OCI-LY7 (cell line): ENCODE data around the gene TIGD2. TPM values are rescaled to one million over a fixed set of nuclear protein-coding genes. Genes with fewer than 3 reads are reported as not detected.

ENCODE experiments used
- BruUV-seq: library from RNA; stranded (reverse); fragments of 400-500 nt; replicated peaks from 2 replicates; lab custom pipeline; 2021; lab: Mats Ljungman, UMichigan
- CTCF ChIA-PET: fragments of 300-600 bp; sonication (Branson Sonifier 250); formaldehyde crosslinking; loops from one replicate; lab custom pipeline; 2022; ENCODE audit warnings: antibody characterized with exemption; ENCODE audit not compliant: unreplicated experiment; lab: Charles Lee
- POLR2A ChIA-PET: fragments of 300-600 bp; sonication (Branson Sonifier 250); formaldehyde crosslinking; loops from one replicate; lab custom pipeline; 2022; ENCODE audit warnings: antibody characterized with exemption; lab: Charles Lee
- DNase-seq: peaks from one replicate; pipeline ENCODE4 v3.0.0-alpha.2; 2015; ENCODE audit warnings: low spot score
- H2AFZ ChIP-seq: fragments of 200-600 bp; sonication (generic), shearing (Covaris generic); 2 replicates; pipeline ENCODE4 v1.6.1; 2014; ENCODE audit warnings: mild to moderate bottlenecking, antibody characterized with exemption, low read length, moderate library complexity
- H3K27ac ChIP-seq: fragments of 200-600 bp; sonication (generic); 2 replicates; pipeline ENCODE4 v1.5.1; 2014; ENCODE audit warnings: mixed run types, low read depth, mild to moderate bottlenecking, moderate library complexity, low read length, inconsistent platforms; ENCODE audit not compliant: poor library complexity, severe bottlenecking
- H3K36me3 ChIP-seq: fragments of 200-600 bp; sonication (generic); 2 replicates; pipeline ENCODE4 v1.6.1; 2014; ENCODE audit warnings: mild to moderate bottlenecking, antibody characterized with exemption, low read length, moderate library complexity, mixed read lengths; ENCODE audit not compliant: insufficient read depth
- H3K4me1 ChIP-seq: fragments of 200-600 bp; sonication (generic); 2 replicates; pipeline ENCODE4 v1.5.1; 2014; ENCODE audit warnings: mild to moderate bottlenecking, low read length; ENCODE audit not compliant: insufficient read depth, poor library complexity, severe bottlenecking
- H3K4me2 ChIP-seq: fragments of 200-600 bp; sonication (generic); 2 replicates; pipeline ENCODE4 v1.6.1; 2014; ENCODE audit warnings: mild to moderate bottlenecking, low read length
- H3K4me3 ChIP-seq: fragments of 200-600 bp; sonication (generic); 2 replicates; pipeline ENCODE4 v1.5.1; 2014; ENCODE audit warnings: mild to moderate bottlenecking, low read depth, low read length; ENCODE audit not compliant: poor library complexity, severe bottlenecking
- H3K79me2 ChIP-seq: fragments of 200-600 bp; sonication (generic); 2 replicates; pipeline ENCODE4 v1.6.1; 2016; ENCODE audit warnings: low read depth, mild to moderate bottlenecking, low read length, moderate library complexity, mixed read lengths; ENCODE audit not compliant: insufficient read depth
- H3K9me2 ChIP-seq: fragments of 200-600 bp; sonication (generic); 2 replicates; pipeline ENCODE4 v1.6.1; 2016; ENCODE audit warnings: mild to moderate bottlenecking, low read length, mixed read lengths; ENCODE audit not compliant: insufficient read depth
- H3K9me3 ChIP-seq: fragments of 200-600 bp; sonication (generic); 2 replicates; pipeline ENCODE4 v1.6.1; 2014; ENCODE audit warnings: mild to moderate bottlenecking, mixed run types, low read length, mixed read lengths
- H4K20me1 ChIP-seq: fragments of 200-600 bp; sonication (generic); 2 replicates; pipeline ENCODE4 v1.6.1; 2014; ENCODE audit warnings: mild to moderate bottlenecking, antibody characterized with exemption, low read length, moderate library complexity, mixed read lengths; ENCODE audit not compliant: insufficient read depth
- EZH2phosphoT487 ChIP-seq: fragments of 200-600 bp; sonication (generic); IDR thresholded peaks from 2 replicates; pipeline ENCODE4 v1.6.1; 2018; ENCODE audit warnings: low read depth, borderline replicate concordance, mild to moderate bottlenecking, mixed run types, antibody characterized with exemption, low read length, moderate library complexity, mixed read lengths
- intact Hi-C: fragments of 100-400 bp; cut with micrococcal nuclease; formaldehyde crosslinking; loops from one replicate; pipeline ENCODE4 v1.10.0; 2022; ENCODE audit not compliant: unreplicated experiment
- total RNA-seq, 2 experiments: library from RNA; depleted of rRNA in 1 of 2; stranded (reverse); fragments of >200 nt in 1 of 2; shearing (Covaris generic) in 1 of 2; gene quantifications; 2 replicates each; pipeline ENCODE4 v1.2.3, GENCODE V29; 2014 to 2022
- TF ChIP-seq, protein P1 (sequence below): fragments of 200-600 bp; sonication (generic); conservative IDR thresholded peaks from 2 replicates; pipeline ENCODE4 v1.5.1; 2014; ENCODE audit warnings: mild to moderate bottlenecking, antibody characterized with exemption, low read length, moderate library complexity, mixed read lengths

TIGD2 gene
- total RNA-seq, 2 experiments from 2014 or later, result 6.3 to 10.0 TPM

GRCh38 chr4:89162496-89162895 is 51.2 kb downstream of the TIGD2 start:
- intact Hi-C loops, result no loop called here
- BruUV-seq, result no TSS peak
- Histone ChIP-seq H3K9me2 (no peaks in the 10 kb centered on the region), H2AFZ (no peak overlapping the region), H3K9me3 (no peaks in the 10 kb centered on the region), H3K4me3 (no peak overlapping the region), H3K36me3 (no peaks in the 10 kb centered on the region), H3K27ac (no peak overlapping the region), H4K20me1 (no peaks in the 10 kb centered on the region), H3K4me1 (no peaks in the 10 kb centered on the region), H3K79me2 (no peaks in the 10 kb centered on the region), H3K4me2 (no peak overlapping the region)
- TF ChIP-seq EZH2phosphoT487, result no peak
- TF ChIP-seq, protein P1, sequence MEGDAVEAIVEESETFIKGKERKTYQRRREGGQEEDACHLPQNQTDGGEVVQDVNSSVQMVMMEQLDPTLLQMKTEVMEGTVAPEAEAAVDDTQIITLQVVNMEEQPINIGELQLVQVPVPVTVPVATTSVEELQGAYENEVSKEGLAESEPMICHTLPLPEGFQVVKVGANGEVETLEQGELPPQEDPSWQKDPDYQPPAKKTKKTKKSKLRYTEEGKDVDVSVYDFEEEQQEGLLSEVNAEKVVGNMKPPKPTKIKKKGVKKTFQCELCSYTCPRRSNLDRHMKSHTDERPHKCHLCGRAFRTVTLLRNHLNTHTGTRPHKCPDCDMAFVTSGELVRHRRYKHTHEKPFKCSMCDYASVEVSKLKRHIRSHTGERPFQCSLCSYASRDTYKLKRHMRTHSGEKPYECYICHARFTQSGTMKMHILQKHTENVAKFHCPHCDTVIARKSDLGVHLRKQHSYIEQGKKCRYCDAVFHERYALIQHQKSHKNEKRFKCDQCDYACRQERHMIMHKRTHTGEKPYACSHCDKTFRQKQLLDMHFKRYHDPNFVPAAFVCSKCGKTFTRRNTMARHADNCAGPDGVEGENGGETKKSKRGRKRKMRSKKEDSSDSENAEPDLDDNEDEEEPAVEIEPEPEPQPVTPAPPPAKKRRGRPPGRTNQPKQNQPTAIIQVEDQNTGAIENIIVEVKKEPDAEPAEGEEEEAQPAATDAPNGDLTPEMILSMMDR, result no peak
- ChIA-PET POLR2A (interaction anchor here (0.7 to 1.4 kb wide), 4 partner anchors 8 to 785 kb away, joined by 3 to 5 read pairs (median 4); no protein-coding TSS in a partner anchor), CTCF (no interaction called here)
- no peak for DNase-seq

DNA sequence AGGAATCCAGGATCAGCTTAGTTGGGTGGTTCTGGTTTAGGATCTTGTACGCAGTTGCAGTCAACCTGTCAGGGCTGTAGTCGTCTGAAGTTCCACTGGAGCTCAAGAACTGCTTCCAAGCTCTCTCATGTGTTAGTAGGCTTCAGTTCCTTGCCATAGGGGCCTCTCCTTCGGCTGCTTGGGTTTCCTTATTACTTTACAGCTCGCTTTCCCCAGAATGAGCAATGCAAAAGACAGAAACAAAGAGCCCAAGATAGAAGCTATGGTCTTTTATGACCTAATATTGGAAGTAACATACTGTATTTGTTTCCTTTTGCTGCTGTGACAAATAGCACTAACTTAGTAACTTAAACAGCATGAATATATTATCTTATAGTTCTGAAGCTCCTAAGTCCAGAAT is 51.7 kb downstream of the TIGD2 start:
- no peaks in the 10 kb centered on the region for H3K36me3 ChIP-seq
- H3K9me2 ChIP-seq, result no peaks in the 10 kb centered on the region
- intact Hi-C loops, result no loop called here
- no peak overlapping the region for H2AFZ ChIP-seq
- no TSS peak for BruUV-seq
- H3K4me1 ChIP-seq, result no peaks in the 10 kb centered on the region
- TF ChIP-seq, protein P1, result no peak
- TF ChIP-seq EZH2phosphoT487, result no peak
- ChIA-PET CTCF (interaction anchor here (0.7 kb wide), 1 partner anchor 63 kb away, joined by 3 read pairs; no protein-coding TSS in a partner anchor), POLR2A (interaction anchor here (0.6 to 1.4 kb wide), 6 partner anchors 9 to 806 kb away, joined by 3 to 5 read pairs (median 3); no protein-coding TSS in a partner anchor)
- H3K4me2 ChIP-seq, result no peak overlapping the region
- no peak overlapping the region for H3K27ac ChIP-seq
- no peak overlapping the region for H3K4me3 ChIP-seq
- no peaks in the 10 kb centered on the region for H4K20me1 ChIP-seq
- no peaks in the 10 kb centered on the region for H3K9me3 ChIP-seq
- H3K79me2 ChIP-seq, result no peaks in the 10 kb centered on the region
- no peak for DNase-seq

GRCh38 chr4:89164400-89164799 is 53.1 kb downstream of the TIGD2 start:
- TF ChIP-seq, protein P1, result peak; percentile 65
- no peak for TF ChIP-seq EZH2phosphoT487
- H3K27ac ChIP-seq, result no peak overlapping the region
- H3K9me2 ChIP-seq, result no peaks in the 10 kb centered on the region
- ChIA-PET CTCF (no interaction called here), POLR2A (interaction anchor here (0.6 to 1.1 kb wide), 4 partner anchors 12 to 499 kb away, joined by 3 to 6 read pairs (median 3); no protein-coding TSS in a partner anchor)
- DNase-seq, result no peak
- H4K20me1 ChIP-seq, result no peaks in the 10 kb centered on the region
- no peaks in the 10 kb centered on the region for H3K9me3 ChIP-seq
- H3K4me1 ChIP-seq, result no peaks in the 10 kb centered on the region
- no peak overlapping the region for H2AFZ ChIP-seq
- BruUV-seq, result no TSS peak
- no peaks in the 10 kb centered on the region for H3K79me2 ChIP-seq
- intact Hi-C loops, result no loop called here
- H3K4me3 ChIP-seq, result no peak overlapping the region
- no peak overlapping the region for H3K4me2 ChIP-seq
- H3K36me3 ChIP-seq, result no peaks in the 10 kb centered on the region
